Measurements from ENCODE around the gene CAMTA1.

CAMTA1 gene

DNA sequence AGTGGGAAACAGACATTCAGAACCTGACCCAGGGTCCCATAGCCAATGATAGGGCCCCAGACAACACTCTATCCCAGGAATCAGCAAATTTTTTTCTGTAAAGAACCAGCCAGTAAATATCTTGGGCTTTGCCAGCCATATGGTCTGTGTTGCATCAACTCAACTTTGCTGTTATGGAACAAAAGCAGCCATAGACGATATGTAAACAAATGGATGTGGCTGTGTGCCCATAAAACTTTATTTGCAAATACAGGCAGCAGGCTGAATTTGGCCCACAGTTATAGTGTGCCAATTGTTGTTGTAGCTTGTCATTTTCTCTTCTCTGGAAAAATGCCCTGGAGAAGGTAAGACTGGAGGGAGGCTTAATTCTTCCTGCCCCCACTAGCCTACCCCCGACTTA lies 554.7 kb downstream of the CAMTA1 start:
- no peak for DNase-seq (ENCODE audit: low read depth in 3 of 3)

DNA sequence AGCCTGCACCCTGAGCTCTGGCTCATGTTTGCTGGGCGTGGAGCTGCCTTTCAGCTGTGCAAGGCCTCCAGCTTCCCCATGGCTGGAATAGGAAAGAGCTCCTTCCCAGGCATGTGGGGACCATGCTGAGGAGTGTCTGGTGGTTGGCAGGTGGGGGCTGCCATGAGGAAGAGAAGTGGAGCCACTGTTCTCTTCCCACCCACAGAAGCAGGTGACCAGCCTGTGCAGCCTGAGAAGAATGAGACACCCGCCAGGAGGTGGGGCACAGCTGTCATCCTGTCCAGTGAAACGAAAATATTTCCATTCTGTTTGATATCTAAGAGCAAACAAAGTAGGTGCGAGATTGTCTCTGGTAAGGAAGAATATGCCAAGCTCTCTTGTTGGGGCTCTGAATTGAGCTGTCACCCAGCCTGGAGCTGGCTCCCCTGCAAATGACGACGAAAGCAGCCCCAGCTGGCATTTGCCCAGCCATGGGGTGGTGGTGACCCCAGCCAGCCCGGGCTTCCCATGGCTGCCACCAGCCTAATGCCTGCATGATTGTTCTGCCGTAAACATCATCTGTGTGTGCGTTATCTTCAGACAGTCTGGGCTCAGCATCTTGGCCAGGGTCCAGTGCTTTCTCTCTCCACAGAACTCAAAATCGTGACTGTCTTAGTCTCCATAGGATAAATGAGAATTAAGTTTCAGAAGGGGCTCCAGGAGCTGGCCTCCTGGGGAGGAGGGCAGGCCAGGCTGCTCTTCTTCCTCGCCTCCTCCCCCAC lies 556.1 kb downstream of the CAMTA1 start:
- DNase-seq (ENCODE audit: low read depth in 3 of 3), result no peak

DNA sequence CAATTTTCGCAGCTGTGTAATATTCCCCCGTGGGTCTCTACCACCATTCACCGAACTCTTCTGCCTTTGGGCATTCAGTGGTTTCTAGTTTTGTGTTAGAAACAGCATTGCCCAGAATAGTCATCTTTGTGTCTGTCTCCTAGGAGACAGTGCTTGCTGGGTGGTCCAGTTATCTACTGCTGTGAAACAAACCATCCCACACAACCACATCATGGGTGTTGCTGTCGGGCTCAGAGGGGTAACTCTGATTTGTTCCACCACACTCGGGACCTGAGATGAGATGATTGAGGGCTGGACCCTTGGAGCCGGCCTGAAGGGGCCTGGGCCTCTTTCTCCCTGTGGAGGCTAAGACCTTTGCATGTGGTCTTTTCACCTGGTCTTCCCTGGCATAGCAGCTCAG lies 558.6 kb downstream of the CAMTA1 start:
- DNase-seq (ENCODE audit: low read depth in 3 of 3), result no peak

DNA sequence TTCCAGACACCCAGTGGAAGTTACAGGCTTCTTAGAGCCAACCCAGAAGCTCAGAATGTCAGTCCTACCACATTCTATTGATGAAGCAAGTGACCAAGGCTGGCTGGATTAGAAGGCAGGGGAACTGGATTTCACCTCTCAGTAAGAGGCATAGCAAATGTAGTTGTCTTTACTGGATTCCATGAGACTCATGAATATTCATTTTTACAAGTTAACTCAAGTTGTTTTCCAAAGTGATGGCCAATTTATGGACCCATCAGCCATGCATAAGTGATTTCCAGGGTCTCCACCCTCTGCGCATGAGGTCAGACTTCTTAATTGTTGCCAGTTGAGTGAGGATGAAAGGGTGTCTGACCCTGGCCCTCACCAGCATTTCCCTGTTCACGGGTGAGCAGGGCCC lies 559.0 kb downstream of the CAMTA1 start:
- no peak for DNase-seq (ENCODE audit: low read depth in 3 of 3)

DNA sequence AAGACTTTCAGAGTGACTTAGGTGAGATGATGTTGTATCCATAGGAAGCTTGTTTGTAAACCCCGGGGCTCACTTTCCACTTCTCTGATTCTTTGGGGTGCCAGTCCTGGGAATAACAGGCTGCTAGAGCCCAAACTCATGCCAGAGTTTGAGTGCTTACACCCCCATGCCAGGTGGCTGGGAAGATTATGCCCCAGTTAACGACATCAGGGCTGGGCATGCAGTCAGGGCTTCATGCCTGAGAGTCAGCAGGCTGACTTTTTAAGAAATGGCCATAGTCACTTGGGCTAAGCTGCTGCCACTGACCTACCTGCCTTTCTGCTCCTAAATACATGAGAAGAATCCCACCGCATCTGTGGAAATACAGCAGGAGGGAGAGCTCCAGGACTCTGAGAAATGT lies 560.3 kb downstream of the CAMTA1 start:
- no peak for DNase-seq (ENCODE audit: low read depth in 3 of 3)

DNA sequence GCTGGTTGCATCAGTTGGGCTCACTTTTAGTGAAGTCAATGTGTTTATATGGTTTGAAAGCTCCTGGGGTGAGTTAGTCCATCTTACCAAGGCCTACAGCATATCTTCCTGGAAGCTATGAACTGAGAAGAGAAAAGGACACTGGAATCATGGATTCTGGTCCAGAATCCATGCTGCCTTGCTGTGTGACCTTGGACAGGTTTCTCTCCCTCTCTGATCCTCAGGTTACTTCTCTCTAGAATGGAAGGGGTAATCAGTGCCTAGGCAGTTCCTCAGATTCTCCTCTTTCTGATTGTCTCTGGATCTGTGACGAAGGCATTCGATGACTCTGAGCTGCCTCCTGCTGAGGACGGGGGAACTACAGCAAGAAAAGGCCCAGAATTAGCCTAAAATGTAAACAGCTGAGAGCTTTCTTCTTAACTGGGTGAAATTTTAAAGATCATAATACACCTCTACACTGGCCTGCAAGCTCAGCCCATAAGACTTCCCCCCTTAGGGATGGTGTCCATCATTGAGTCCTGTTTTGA lies 560.9 kb downstream of the CAMTA1 start:
- no peak for DNase-seq (ENCODE audit: low read depth in 3 of 3)

DNA sequence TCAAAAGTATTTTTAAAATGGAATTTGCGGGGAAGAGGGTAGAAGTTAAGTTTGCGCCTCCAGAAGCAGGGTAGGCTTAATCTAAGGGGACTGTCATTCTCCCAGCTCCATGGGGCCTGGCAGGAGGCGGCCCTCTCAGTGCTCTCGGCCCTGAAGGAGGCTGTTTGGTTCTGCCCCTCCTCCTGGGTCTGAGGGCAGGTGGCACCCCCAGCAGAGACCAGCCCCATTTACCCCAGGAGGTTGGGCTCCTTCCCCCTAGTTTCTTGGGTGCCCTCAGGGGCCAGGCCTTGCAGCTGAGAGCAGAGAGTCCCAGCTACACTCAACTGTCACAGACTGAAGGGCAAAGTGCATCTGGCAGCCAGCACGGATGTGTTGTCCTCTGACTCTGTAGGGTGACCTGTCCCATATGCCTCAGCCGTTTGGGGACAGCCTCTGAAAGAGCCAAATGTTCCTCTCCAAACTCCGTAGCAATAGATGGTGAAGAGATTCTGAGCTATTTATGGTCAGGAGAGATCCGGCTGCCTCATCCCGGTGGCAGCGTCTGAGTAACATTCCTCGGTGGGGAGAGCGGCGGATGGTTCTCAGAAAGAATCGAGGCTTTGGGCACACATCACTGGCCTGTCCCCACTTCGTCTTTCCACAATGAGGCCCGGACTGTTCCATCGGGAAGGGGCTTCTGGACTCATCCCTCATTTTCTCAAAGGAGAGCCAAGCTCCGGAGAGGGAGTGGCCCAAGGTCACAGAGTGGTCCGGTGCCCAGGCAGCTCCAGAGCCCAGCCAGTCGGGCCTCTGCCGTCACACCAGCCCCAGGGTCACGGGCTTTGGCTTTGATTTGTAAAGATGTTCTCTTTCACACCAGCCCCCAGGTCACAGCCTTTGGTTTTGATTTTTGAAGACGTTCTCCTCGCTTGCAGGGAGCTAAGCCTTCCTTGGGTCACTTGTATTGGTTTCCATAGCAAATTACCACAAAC lies 561.6 kb downstream of the CAMTA1 start:
- DNase-seq (ENCODE audit: low read depth in 3 of 3), result no peak

DNA sequence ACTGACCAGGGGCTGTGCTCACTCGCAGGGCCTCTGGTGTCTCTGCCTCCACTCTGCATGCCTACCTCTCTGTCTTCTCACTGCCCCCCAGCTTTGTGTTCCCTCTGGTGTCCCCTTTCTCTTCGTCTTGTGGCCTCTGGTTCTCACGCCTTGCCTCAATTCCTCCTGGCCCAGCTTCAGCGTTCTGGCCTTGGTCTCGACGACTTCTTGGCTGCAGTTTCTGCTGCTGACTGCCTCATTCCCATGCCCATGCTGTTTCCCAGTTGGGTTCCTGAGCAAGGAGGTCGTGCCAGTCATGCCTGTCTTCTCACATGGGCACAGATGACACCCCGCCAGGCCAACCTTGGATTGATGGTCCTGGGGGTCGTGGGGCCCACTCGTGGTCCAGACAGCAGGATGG lies 562.8 kb downstream of the CAMTA1 start:
- no peak for DNase-seq (ENCODE audit: low read depth in 3 of 3)

DNA sequence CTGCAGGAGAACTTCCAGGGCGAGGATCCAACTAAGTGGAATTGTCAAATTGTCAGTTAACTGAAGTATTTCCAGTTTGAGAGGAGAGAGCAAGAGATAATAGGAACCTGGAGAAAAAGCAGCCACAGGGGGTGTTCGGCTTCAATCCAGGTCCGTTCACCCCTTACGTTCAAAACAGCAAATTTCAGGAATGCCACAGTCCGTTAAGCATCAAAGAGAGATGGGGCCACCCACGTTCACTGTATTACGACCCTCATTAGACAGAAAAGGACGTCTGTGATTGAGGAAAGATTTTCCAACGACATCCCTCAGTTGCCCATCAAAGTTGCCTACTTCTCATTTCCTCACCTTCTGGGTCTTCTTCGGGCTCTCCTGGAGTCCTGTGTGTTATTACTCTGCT lies 563.3 kb downstream of the CAMTA1 start:
- no peak for DNase-seq (ENCODE audit: low read depth in 3 of 3)

DNA sequence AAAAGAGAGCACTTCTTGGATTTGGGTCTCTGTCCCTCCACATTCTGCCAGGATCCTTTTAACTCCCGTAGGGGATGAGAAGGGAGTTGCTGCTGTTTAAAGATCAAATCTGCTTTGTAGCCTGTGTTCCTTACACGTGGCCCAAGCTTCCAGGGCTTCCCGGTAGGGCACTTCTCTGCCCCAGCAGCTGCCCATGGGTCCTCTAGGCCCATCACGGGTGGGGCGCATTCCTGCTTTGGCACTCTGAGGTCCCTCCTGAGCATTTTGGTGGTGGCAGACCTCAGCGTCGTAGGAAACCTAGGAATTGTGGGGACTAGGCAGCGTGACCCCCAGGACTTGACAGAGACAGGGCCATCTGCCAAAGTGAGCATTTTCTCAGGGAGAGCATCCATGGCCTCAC lies 565.5 kb downstream of the CAMTA1 start:
- DNase-seq (ENCODE audit: low read depth in 3 of 3), result no peak

DNA sequence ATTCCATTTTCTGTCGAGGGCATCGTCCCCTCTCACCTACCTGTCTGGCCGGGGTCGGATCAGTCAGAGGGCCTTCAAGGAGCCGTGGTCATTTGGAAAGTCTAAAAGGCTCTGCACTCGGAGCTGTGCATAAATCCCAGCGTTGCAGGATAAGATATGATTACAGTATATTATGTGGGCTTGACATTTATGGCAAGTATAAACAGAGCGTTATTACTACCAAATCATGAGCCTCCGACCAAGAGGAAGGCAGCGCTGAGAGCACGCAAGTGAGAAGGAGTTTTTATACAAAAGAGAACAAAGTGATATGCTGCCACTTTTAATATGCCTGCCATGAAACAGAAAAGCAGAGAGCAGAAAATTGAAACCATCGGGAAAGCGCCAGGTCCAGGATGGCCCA lies 566.4 kb downstream of the CAMTA1 start:
- no peak for DNase-seq (ENCODE audit: low read depth in 3 of 3)

DNA sequence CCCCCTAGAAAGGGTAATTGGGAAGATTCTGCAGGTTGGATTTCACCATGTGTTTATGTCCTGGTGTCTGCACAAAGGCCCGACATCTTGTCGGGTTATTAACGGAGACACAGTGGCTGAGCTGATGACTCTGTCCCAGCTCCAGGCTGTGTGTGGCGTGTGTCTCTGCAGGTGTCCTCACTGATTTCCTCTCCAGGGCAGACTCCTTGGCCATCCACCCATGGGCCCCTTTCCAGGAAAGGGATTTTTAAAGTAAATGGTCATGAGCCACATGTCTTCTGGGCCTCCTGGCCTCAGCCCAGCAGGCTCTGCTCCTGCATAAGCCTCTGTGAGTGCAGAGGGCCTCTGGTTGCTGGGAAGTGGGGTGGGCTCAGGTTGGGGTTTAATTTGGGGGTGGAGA lies 567.1 kb downstream of the CAMTA1 start:
- no peak for DNase-seq (ENCODE audit: low read depth in 3 of 3)

DNA sequence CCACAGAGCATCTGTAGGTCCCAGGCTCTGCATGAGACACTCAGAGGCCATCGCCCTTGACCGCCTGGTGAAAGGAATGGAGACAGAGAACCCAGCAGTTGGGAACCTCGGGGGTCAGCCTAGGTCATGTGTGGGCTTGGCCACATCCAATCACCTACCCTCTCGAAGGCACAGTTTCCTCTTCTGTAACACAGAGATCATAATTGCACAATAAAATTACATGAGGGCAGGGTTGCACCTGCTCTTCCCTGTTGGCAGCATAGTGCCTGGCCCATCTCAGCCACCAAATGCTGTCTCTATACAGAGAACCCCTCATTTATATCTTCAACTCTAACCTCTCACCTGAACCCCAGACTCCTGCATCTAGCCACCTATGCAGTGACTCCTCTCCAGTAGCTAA lies 567.7 kb downstream of the CAMTA1 start:
- no peak for DNase-seq (ENCODE audit: low read depth in 3 of 3)

DNA sequence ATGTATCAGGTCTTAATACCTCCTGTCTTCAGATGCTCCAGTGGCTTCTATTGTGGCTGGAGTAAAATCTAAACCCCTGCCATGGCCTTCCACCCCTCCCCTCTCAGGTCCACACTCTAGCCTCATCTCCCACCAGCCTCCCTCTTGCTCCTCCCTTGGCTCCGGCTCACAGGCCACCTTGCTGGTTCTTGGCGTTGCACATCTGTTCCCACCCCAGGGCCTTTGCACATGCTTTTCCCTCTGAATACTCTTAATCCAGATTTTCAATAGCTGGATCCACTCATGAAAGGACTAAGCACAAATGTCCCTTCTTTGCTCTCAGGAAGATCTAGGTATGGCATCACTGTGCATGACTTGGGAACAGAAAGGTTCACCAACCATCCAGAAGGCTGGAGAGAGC lies 570.4 kb downstream of the CAMTA1 start:
- DNase-seq (ENCODE audit: low read depth in 3 of 3), result no peak

DNA sequence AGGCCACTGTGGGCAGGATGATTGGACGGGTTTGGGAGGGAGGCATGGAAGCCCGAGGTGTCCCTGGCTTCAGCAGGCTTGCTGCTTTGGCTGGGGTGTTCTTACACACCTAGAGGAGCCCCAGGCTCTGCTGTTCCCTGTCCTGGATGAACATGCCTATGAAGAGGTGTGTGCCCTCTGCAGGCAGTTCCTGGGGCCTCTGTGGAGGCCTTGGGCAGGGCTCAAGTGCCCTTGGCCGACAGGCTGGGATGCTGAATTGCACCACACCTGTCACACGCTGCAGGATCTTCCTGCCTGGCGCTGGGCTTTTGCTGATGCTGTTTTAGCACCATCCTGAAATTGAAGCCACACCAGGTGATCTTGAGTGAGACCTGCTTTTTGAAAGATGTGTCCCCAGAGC lies 570.8 kb downstream of the CAMTA1 start:
- DNase-seq (ENCODE audit: low read depth in 3 of 3), result no peak

DNA sequence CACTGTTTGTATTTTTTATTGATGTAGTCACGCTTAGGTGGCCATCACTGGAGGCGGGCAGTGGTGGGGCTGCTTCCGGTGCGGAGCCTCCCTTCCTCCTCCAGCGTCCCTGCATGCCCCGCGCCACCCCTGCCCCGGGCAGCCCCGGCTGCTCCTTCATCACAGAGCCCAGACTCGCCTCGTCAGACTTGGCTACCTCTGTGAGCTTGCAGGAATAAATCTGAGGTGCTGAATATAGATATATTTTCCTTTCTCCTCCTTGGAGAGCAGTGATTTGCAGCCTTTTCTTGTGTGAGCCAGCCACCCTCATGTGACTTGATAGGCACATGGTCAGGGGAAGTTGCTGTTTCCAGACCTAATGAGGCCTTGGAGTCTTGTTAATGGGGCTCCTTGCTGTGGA lies 573.2 kb downstream of the CAMTA1 start:
- DNase-seq (ENCODE audit: low read depth in 3 of 3), result no peak

DNA sequence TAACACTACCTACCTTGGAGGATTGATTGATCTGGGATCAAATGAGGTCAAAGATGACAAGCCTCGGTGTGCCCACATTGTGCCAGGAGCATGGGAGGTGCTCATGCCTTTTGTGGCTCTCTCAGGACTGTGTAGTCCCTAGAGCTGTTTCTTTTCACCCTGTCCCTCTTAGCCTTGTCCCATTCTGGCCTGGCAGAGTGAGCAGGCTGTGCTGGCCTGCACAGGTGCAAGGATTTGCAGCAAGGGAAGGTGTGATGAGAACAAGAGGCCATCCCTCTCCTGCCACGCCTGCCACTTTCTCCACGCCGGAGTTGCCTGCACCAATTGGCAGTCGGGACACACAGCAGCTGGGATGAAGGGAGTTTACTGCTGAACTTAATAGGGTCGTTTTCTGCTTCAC lies 575.3 kb downstream of the CAMTA1 start:
- no peak for DNase-seq (ENCODE audit: low read depth in 3 of 3)

DNA sequence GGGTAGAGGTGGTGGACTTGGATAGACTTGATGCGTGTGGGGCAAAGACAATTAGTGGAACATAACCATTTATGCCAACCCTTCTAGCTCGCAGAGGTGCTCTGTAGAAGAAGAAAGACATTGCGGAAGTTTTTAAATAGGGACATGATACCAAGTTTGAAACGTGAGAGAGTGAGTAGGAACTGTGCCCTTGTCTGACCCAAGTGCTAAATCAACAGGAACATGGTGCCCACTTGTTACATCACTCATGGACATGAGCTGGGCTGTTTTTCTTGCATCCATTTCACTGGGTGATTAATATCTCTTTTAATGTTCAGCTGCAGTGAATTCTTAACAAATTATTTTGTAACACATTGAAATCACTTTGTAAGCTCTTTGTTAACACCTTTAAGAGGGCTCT lies 577.7 kb downstream of the CAMTA1 start:
- no peak for DNase-seq (ENCODE audit: low read depth in 3 of 3)

DNA sequence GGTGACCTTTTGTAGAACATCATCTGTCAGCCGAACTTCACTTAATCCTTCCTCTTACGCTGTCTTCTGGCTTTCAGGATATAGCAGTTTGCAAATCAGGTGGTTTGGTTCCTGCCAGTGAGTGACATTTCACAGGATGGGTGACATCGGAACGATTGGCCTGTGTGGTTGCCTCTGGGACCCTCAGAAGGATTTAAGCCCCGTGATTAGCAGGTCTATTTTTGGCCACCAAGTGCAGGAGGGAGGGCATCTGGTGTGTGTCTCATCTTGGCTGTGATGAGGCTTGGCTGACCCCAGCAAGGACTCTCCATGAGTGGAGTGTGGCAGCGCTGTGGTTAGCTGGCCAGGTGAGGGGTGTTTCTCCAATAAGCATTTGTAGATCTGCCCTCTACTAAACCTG lies 578.2 kb downstream of the CAMTA1 start:
- no peak for DNase-seq (ENCODE audit: low read depth in 3 of 3)

DNA sequence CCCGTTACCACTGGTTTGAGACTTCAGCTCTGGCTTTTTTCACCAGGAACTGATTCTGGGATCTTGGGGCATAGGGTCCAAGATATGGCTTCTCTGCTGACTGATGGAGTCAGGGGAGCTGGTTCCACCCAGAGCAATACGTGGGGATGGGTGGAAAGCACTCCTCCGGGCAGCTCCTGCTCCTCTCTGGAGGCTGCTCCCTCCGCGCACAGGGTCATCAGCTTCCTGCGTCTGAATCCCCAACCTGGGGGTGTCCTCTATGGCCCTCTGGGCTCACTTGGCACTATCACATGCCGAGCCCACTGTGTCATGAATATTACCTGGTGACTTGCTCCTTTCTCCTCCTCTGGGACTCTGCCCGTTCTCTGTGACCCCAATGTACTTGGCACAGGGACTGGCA lies 580.5 kb downstream of the CAMTA1 start:
- DNase-seq (ENCODE audit: low read depth in 3 of 3), result no peak

DNA sequence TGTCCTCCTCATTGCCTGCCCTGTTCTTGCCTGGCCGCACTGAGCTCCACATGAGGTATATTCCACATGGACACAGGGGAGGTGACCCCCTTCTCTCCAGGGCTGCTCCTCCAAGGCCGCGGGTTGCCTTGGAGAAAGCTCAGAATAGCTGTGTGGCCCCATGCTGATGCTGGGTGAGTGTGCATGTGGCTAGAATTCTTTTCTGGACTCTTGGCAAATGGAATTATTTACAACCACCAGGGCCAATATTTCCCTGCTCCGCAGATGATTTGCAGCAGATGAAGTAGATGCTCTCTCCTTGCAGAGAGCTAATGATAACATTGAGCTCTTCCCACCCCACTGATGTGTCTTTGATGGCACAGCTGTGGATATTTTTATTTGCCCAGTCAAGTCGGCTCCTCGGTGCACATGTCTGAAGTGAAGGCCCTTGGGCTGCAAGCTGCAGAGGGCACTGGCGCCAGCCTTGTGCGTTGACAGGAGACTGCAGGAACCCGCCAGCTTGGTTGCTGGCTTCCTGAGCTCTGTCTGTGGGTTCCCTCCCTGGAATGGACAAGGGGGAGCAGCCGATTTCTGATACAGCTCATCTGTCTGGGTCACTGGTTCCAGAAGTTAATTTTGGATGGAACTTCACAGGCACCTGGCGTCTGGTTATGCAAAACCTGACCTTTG lies 581.2 kb downstream of the CAMTA1 start:
- no peak for DNase-seq (ENCODE audit: low read depth in 3 of 3)

DNA sequence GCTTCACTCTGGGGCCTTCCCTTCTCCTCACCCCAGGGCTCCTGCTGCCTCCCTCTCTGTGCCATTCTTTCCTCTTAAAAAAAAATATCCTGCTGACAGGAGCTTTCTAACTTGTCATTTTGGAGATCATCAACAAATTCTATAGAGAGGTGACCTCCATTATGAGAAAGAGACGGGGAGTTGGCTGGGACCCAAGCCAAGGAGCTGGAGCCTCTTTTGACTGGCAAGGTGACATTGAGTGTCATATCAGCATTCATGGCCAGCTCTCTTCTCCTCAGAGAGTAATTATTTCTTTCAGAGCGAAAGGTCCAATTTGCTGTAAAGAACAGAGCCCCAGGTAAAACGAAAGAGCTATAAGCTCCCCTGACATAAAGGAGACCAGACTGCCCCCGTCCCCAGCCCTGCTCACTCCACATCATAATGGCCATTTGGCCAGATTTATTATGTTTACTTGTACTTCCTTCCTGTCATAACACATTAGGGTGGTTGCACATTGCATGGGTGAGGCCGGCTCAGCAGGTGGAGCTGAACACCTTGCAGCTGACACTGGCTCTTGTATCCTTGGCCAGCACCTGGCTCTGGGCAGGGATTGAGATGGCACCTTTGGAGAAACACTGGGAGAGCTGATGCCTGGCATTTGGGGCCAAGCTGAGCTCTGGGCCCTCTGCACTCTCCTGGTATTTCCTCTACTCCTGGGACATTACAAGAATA lies 581.9 kb downstream of the CAMTA1 start:
- DNase-seq (ENCODE audit: low read depth in 3 of 3), result no peak

All from stimulated activated CD4-positive, alpha-beta T cell treated with anti-CD3 and anti-CD28 coated beads, TNF-alpha, amount 100 ng/mL, for 4 hours (primary cell).